Liver (tissue), 3 donors: ENCODE data around the gene RHOD.

ENCODE experiments used
- ATF3 ChIP-seq: IDR thresholded peaks from 2 replicates; pipeline ENCODE4 v1.6.1; 2016; ENCODE audit warnings: antibody characterized with exemption
- NR2F2 ChIP-seq: IDR thresholded peaks from 2 replicates; pipeline ENCODE4 v1.6.1; 2016; ENCODE audit warnings: antibody characterized with exemption
- RAD21 ChIP-seq, 2 donors: IDR thresholded peaks; 2 replicates each; pipeline ENCODE4 v1.6.1; 2016; ENCODE audit warnings: antibody characterized with exemption in 2 of 2, mild to moderate bottlenecking in 2 of 2
- SP1 ChIP-seq: IDR thresholded peaks from 2 replicates; pipeline ENCODE4 v1.6.1; 2018; ENCODE audit warnings: antibody characterized with exemption, mild to moderate bottlenecking
- TAF1 ChIP-seq: conservative IDR thresholded peaks from 2 replicates; pipeline ENCODE4 v1.6.1; 2016; ENCODE audit warnings: antibody characterized with exemption, mild to moderate bottlenecking
- YY1 ChIP-seq: IDR thresholded peaks from 2 replicates; pipeline ENCODE4 v1.6.1; 2016; ENCODE audit warnings: antibody characterized with exemption, mild to moderate bottlenecking
- ZBTB33 ChIP-seq: IDR thresholded peaks from 2 replicates; pipeline ENCODE4 v1.6.1; 2016; ENCODE audit warnings: antibody characterized with exemption
- TF ChIP-seq, protein P1 (sequence below): fragments of 150-350 bp; IDR thresholded peaks from 2 replicates; pipeline ENCODE4 v1.5.1; 2017; ENCODE audit warnings: improper control_type of control experiment, low read depth, low read length; ENCODE audit not compliant: missing input control
- donor health status: healthy.
- donor health status: healthy.

DNA sequence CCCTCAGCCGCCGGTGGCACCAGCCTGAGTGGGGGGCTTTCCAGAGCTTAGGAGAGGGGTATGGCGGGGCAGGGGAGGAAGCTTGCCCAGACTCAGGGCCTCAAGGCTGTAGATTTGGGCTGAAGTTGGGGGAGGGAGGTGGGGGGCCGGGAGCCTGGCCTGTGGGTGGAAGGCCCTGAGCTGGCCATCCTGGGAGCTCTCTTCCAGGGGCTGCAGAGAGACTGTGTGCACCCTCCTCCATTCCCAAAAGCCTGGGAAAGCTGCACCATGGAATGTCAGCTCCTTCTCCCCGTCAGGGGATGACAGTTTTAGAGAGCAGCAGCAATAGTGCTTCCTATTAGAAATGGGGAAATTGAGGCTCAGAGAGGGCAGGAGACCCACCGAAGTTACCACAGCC, 32.7 kb upstream of the RHOD start:
- TF ChIP-seq, protein P1, sequence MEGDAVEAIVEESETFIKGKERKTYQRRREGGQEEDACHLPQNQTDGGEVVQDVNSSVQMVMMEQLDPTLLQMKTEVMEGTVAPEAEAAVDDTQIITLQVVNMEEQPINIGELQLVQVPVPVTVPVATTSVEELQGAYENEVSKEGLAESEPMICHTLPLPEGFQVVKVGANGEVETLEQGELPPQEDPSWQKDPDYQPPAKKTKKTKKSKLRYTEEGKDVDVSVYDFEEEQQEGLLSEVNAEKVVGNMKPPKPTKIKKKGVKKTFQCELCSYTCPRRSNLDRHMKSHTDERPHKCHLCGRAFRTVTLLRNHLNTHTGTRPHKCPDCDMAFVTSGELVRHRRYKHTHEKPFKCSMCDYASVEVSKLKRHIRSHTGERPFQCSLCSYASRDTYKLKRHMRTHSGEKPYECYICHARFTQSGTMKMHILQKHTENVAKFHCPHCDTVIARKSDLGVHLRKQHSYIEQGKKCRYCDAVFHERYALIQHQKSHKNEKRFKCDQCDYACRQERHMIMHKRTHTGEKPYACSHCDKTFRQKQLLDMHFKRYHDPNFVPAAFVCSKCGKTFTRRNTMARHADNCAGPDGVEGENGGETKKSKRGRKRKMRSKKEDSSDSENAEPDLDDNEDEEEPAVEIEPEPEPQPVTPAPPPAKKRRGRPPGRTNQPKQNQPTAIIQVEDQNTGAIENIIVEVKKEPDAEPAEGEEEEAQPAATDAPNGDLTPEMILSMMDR: no peak
- TF ChIP-seq ZBTB33 (no peak), TAF1 (no peak), RAD21 (IDR thresholded peaks at IDR 0.05) (no peak), SP1 (no peak), ATF3 (no peak), NR2F2 (no peak), YY1 (no peak)
